CD14-positive monocyte (primary cell): ENCODE measurements around the gene LBR. TPM values are rescaled to one million over a fixed set of nuclear protein-coding genes. Genes with fewer than 3 reads are reported as not detected.
A peak's percentile ranks its signal among the peaks of the same experiment; 100 is the strongest.

Experiments used
- DNase-seq, 3 donors: peaks; one replicate each; pipeline ENCODE4 v3.0.0-alpha.2; 2011 to 2022
- H2AFZ ChIP-seq: 2 replicates; pipeline ENCODE4 v1.6.0; 2012; ENCODE audit warnings: mild to moderate bottlenecking, low read depth, low read length, inconsistent platforms; ENCODE audit not compliant: insufficient read depth, poor library complexity, severe bottlenecking
- H3K27ac ChIP-seq, 2 donors: 1 replicate in 1 of 2; 2 replicates in 1 of 2; pipeline ENCODE4 v1.5.1; 2012 to 2013; ENCODE audit warnings: low read length in 2 of 2, control low read depth in 1 of 2, inconsistent platforms in 1 of 2, low read depth in 1 of 2, mild to moderate bottlenecking in 1 of 2
- H3K27me3 ChIP-seq, 2 donors: one replicate each; pipeline versions ENCODE4 v1.6.0 to v1.6.1; 2011 to 2013; ENCODE audit warnings: low read length in 2 of 2; ENCODE audit not compliant: control insufficient read depth in 2 of 2, insufficient read depth in 2 of 2
- H3K36me3 ChIP-seq, 2 donors: replicated peaks in 1 of 2; 1 replicate in 1 of 2; 2 replicates in 1 of 2; pipeline versions ENCODE4 v1.5.1 to v1.6.1; 2012 to 2013; ENCODE audit warnings: low read length in 2 of 2, control low read depth in 1 of 2, inconsistent platforms in 1 of 2, mild to moderate bottlenecking in 1 of 2; ENCODE audit not compliant: insufficient read depth in 2 of 2, control insufficient read depth in 1 of 2
- H3K4me1 ChIP-seq, 2 donors: 1 replicate in 1 of 2; 2 replicates in 1 of 2; pipeline versions ENCODE4 v1.5.1 to v1.6.1; 2012 to 2013; ENCODE audit warnings: low read length in 2 of 2, control low read depth in 1 of 2, inconsistent platforms in 1 of 2, mild to moderate bottlenecking in 1 of 2, moderate library complexity in 1 of 2; ENCODE audit not compliant: insufficient read depth in 2 of 2, control insufficient read depth in 1 of 2
- H3K4me2 ChIP-seq: replicated peaks from 2 replicates; pipeline ENCODE3; 2012; ENCODE audit warnings: low read length, moderate library complexity, mild to moderate bottlenecking; ENCODE audit not compliant: poor library complexity, severe bottlenecking; ENCODE audit errors: extremely low read depth
- H3K4me3 ChIP-seq, 3 experiments: fragments of 200-600 bp in 1 of 3; sonication (generic) in 1 of 3; replicated peaks in 1 of 3; 1 replicate in 2 of 3; 2 replicates in 1 of 3; pipeline ENCODE4 v1.5.1; 2011 to 2013; ENCODE audit warnings: low read length in 3 of 3, mild to moderate bottlenecking in 3 of 3, control low read depth in 2 of 3, low read depth in 2 of 3, inconsistent platforms in 1 of 3, moderate library complexity in 1 of 3
- H3K79me2 ChIP-seq: 2 replicates; pipeline ENCODE4 v1.6.0; 2012; ENCODE audit warnings: mild to moderate bottlenecking, control low read depth, inconsistent platforms, low read length, moderate library complexity; ENCODE audit not compliant: insufficient read depth
- H3K9ac ChIP-seq: 2 replicates; pipeline ENCODE4 v1.6.0; 2017; ENCODE audit warnings: low read length, mild to moderate bottlenecking; ENCODE audit not compliant: insufficient read depth, poor library complexity, severe bottlenecking
- H3K9me3 ChIP-seq, 2 donors: replicated peaks in 1 of 2; 1 replicate in 1 of 2; 2 replicates in 1 of 2; pipeline versions ENCODE4 v1.5.1 to v1.6.1; 2012 to 2013; ENCODE audit warnings: low read length in 2 of 2, control low read depth in 1 of 2; ENCODE audit not compliant: control insufficient read depth in 1 of 2, insufficient read depth in 1 of 2
- H4K20me1 ChIP-seq: 2 replicates; pipeline ENCODE4 v1.6.0; 2012; ENCODE audit warnings: mild to moderate bottlenecking, low read length, control low read depth, moderate library complexity; ENCODE audit not compliant: insufficient read depth
- H3K27ac Mint-ChIP-seq, 7 donors: one replicate each; pipeline ENCODE4 v1.8.0; 2020; ENCODE audit warnings: mild to moderate bottlenecking in 7 of 7, mixed read lengths in 7 of 7, moderate library complexity in 6 of 7, inconsistent platforms in 2 of 7
- H3K27me3 Mint-ChIP-seq, 3 donors: one replicate each; pipeline ENCODE4 v1.8.0; 2021 to 2022; ENCODE audit warnings: low read depth in 3 of 3, mild to moderate bottlenecking in 3 of 3, mixed read lengths in 3 of 3, moderate library complexity in 3 of 3, inconsistent platforms in 1 of 3
- H3K36me3 Mint-ChIP-seq, 2 donors: one replicate each; pipeline ENCODE4 v1.8.0; 2020; ENCODE audit warnings: mixed read lengths in 2 of 2, inconsistent platforms in 1 of 2, mild to moderate bottlenecking in 1 of 2
- H3K4me1 Mint-ChIP-seq: one replicate; pipeline ENCODE4 v1.8.0; 2020; ENCODE audit warnings: mild to moderate bottlenecking, mixed read lengths
- H3K4me3 Mint-ChIP-seq, 2 donors: one replicate each; pipeline ENCODE4 v1.8.0; 2020; ENCODE audit warnings: mild to moderate bottlenecking in 2 of 2, mixed read lengths in 2 of 2, moderate library complexity in 1 of 2
- H3K9me3 Mint-ChIP-seq, 7 donors: one replicate each; pipeline ENCODE4 v1.8.0; 2020 to 2022; ENCODE audit warnings: mixed read lengths in 7 of 7, mild to moderate bottlenecking in 6 of 7, moderate library complexity in 6 of 7, inconsistent platforms in 2 of 7
- WGBS: methylation state at CpG from one replicate; pipeline ENCODE4 v1.1.5; 2013; ENCODE audit warnings: missing lambda C conversion rate; ENCODE audit not compliant: insufficient coverage; 5-methylcytosine and 5-hydroxymethylcytosine counted together
- intact Hi-C, 2 donors: fragments of 100-400 bp; cut with micrococcal nuclease; formaldehyde crosslinking; loops; one replicate each; pipeline versions ENCODE4 v1.15.0 to v1.15.1; 2023
- polyA plus RNA-seq, 3 donors: library from polyadenylated mRNA; depleted of rRNA in 1 of 3; unstranded in 2 of 3; stranded (reverse) in 1 of 3; fragments of 300-500 nt in 2 of 3; fragments of >200 nt in 1 of 3; fragmentation: Illumina TruSeq in 2 of 3; gene quantifications; 1 replicate in 2 of 3; 2 replicates in 1 of 3; pipeline ENCODE4 v1.2.3, GENCODE V29; 2012 to 2021
- TF ChIP-seq, protein P1 (sequence below): fragments of 200-600 bp; IDR thresholded peaks from one replicate; pipeline ENCODE4 v1.8.0; 2022; ENCODE audit warnings: antibody characterized with exemption, mild to moderate bottlenecking

The LBR gene
- polyA plus RNA-seq, 3 donors = 31.8 to 125 (median 100) TPM

DNA sequence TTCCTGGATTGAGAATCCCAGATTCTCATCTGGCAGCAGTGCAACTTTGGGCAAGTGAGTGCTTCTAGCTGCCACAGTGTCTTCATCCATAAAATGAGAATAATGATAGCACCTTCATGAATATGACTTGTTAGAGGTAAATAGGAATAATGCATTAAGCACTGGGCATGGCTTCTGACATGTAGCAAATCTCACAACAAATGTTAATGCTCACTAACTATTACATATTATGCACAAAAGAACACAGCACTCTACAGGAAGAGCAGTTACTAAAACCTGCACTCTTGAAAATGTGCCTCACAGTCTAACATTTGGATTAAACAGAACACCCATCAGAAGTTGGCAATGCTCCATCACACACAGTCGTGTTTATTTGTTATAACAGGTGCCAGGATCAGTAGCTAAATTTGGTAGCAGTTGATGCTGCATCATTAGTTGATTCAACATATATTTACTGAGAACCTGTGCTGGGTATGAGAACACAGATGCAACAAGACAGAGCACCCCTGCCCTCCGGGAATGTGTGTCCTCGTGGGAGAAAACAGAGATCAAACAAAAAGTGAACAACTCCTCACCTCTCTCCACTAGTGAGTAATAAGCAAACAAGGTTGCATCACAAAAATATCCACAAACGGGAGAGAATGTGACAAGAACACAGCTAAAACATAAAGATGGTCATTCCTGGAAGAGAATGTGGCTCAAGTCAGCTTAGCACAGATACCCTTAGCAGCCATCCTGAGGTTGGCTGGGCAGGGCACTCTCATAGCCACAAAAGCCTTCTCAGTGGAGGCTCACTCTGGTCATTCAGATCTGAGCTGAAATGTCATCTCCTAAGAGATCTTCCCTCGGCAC, 26.2 kb upstream of the LBR start:
- Mint-ChIP-seq H3K4me3 (no peak overlapping the region), H3K36me3 (no peaks in the 10 kb centered on the region)

DNA sequence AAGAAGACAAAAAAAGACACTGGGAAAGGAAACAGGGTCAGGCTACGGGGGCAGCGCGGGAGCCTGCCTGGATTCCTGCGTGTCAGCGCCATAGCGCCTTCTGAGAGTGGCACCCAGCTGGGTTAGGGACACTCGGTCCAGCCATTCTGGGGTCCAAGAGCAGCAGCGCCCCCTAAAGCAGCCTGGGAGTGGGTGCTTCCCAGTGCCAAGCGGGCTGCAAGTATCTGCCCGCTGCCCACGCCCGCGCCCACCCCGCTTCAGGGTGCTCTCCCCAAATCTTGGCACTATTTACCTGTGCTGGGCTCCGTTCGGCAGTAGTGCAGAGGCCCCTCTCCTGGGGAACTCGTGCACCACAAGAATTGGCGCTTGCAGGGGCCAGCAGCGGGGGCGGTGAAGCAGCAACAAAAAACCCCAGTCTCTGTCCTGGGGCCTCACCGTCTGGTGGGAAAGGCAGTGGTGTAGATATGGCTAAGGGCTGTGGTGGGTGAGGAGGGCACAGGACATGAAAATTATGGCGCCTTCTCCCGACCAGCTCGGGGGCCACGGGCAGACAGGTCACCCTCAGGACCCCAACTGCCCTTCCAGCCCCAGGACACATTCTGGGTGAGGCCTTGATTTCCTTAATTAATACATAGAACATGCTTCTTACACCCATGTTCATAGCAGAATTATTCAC, 24.1 kb upstream of the LBR start:
- H2AFZ ChIP-seq = no peak overlapping the region
- TF ChIP-seq, protein P1, sequence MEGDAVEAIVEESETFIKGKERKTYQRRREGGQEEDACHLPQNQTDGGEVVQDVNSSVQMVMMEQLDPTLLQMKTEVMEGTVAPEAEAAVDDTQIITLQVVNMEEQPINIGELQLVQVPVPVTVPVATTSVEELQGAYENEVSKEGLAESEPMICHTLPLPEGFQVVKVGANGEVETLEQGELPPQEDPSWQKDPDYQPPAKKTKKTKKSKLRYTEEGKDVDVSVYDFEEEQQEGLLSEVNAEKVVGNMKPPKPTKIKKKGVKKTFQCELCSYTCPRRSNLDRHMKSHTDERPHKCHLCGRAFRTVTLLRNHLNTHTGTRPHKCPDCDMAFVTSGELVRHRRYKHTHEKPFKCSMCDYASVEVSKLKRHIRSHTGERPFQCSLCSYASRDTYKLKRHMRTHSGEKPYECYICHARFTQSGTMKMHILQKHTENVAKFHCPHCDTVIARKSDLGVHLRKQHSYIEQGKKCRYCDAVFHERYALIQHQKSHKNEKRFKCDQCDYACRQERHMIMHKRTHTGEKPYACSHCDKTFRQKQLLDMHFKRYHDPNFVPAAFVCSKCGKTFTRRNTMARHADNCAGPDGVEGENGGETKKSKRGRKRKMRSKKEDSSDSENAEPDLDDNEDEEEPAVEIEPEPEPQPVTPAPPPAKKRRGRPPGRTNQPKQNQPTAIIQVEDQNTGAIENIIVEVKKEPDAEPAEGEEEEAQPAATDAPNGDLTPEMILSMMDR = no peak

More for the DNA sequence above, 26.2 kb upstream of the LBR start:
- no peaks in the 10 kb centered on the region for H3K9me3 ChIP-seq
- peaks cover 49 to 60% of the 10 kb centered on the region in 2 donors for H3K4me1 ChIP-seq
- no peaks in the 10 kb centered on the region for H3K79me2 ChIP-seq
- Mint-ChIP-seq H3K9me3 (peaks cover 0 to 6% (median 2%) of the 10 kb centered on the region in 7 donors), H3K27me3 (peaks cover 0 to 6% (median 3%) of the 10 kb centered on the region in 3 donors), H3K27ac (peak overlapping the region; percentile 55 to 92 (median 87)), H3K4me1 (peaks cover 47% of the 10 kb centered on the region)
- H3K4me2 ChIP-seq = peak overlapping the region; percentile 26
- TF ChIP-seq, protein P1 = no peak
- peak overlapping the region in 1 of 2 donors; percentile 66 for H3K27ac ChIP-seq
- H3K9ac ChIP-seq = no peak overlapping the region
- peak in 1 of 3 donors; percentile 21 for DNase-seq
- intact Hi-C loops = no loop called here
- no peak overlapping the region for H3K4me3 ChIP-seq
- no peaks in the 10 kb centered on the region for H4K20me1 ChIP-seq
- 0% methylated on average over 1 of the region's 5 CpGs for WGBS
- no peaks in the 10 kb centered on the region for H3K27me3 ChIP-seq
- H3K36me3 ChIP-seq = no peaks in the 10 kb centered on the region
- H2AFZ ChIP-seq = no peak overlapping the region

More for the DNA sequence above, 24.1 kb upstream of the LBR start:
- H4K20me1 ChIP-seq = no peaks in the 10 kb centered on the region
- peaks cover 50% of the 10 kb centered on the region for H3K4me1 Mint-ChIP-seq
- no peak for DNase-seq
- H3K9me3 Mint-ChIP-seq = peaks cover 0 to 6% (median 2%) of the 10 kb centered on the region in 7 donors
- WGBS = 96% methylated on average over 23 of the region's 25 CpGs
- no peaks in the 10 kb centered on the region for H3K79me2 ChIP-seq
- H3K4me3 ChIP-seq = no peak overlapping the region
- H3K27me3 Mint-ChIP-seq = peaks cover 0 to 6% (median 3%) of the 10 kb centered on the region in 3 donors
- H3K4me2 ChIP-seq = no peak overlapping the region
- H3K27ac ChIP-seq = no peak overlapping the region
- H3K27ac Mint-ChIP-seq = no peak overlapping the region
- no peaks in the 10 kb centered on the region for H3K9me3 ChIP-seq
- intact Hi-C loops = loop anchor here in 1 of 2 donors (2.0 kb wide), 1 partner anchor 23 kb away; the partner anchor contains the start of gene LBR
- H3K27me3 ChIP-seq = no peaks in the 10 kb centered on the region
- no peak overlapping the region for H3K4me3 Mint-ChIP-seq
- no peaks in the 10 kb centered on the region for H3K36me3 Mint-ChIP-seq
- H3K9ac ChIP-seq = no peak overlapping the region
- no peaks in the 10 kb centered on the region for H3K36me3 ChIP-seq
- peaks cover 48 to 58% of the 10 kb centered on the region in 2 donors for H3K4me1 ChIP-seq
